Motor neuron (in vitro differentiated cells): Measurements from ENCODE around the gene VARS2. TPM values are rescaled to one million over a fixed set of nuclear protein-coding genes. Genes with fewer than 3 reads are reported as not detected.
A peak's percentile ranks its signal among the peaks of the same experiment; 100 is the strongest.
"Not testable (repeated sequence)": the region's sequence is repeated elsewhere in the genome, so short reads cannot be mapped to it uniquely, and the experiment has no call there.

Experiments
- ATAC-seq, 8 experiments: fragments of 200-7000 bp; cut with Tn5 transposase; replicated peaks in 6 of 8; 2 replicates each; pipeline ENCODE4 v1.8.0; 2021; ENCODE audit warnings: mild to moderate bottlenecking in 8 of 8, moderate library complexity in 8 of 8
- H3K27ac ChIP-seq, 2 donors: fragments of 250-450 bp; sonication (Bioruptor Pico); 2 replicates each; pipeline ENCODE4 v1.9.0; 2021; ENCODE audit warnings: antibody characterized with exemption in 2 of 2, mild to moderate bottlenecking in 2 of 2, moderate library complexity in 1 of 2
- H3K4me1 ChIP-seq, 2 donors: fragments of 250-450 bp; sonication (Bioruptor Pico); replicated peaks in 1 of 2; 2 replicates each; pipeline ENCODE4 v1.6.1; 2021; ENCODE audit warnings: antibody characterized with exemption in 2 of 2, mild to moderate bottlenecking in 2 of 2, moderate library complexity in 1 of 2
- H3K4me3 ChIP-seq, 5 donors: fragments of 250-450 bp; sonication (Bioruptor Pico); 2 replicates each; pipeline ENCODE4 v1.9.0; 2021; ENCODE audit warnings: antibody characterized with exemption in 5 of 5, mild to moderate bottlenecking in 5 of 5, moderate library complexity in 4 of 5
- WGBS, 10 experiments: fragments of 450-650 bp; shearing (Covaris generic); methylation state at CpG; one replicate each; pipeline ENCODE4 v1.0.0; 2022; 5-methylcytosine and 5-hydroxymethylcytosine counted together
- in situ Hi-C, 9 experiments: fragments of 400-800 bp; cut with MboI; loops; one replicate each; pipeline ENCODE4 v1.15.0; 2021; ENCODE audit warnings: low sequenced_read_pairs in 9 of 9, low pct_unique_long_range_greater_than_20kb in 2 of 9; ENCODE audit not compliant: unreplicated experiment in 9 of 9
- total RNA-seq, 8 experiments: library from RNA; unstranded; fragments of 300-600 nt; gene quantifications; 2 replicates each; pipeline versions ENCODE4 v1.2.3 to v1.2.4, GENCODE V29; 2022

The VARS2 gene
- total RNA-seq, 8 experiments from 2014 or later = 13.5 to 39.7 (median 21.0) TPM

- in situ Hi-C loops = loop anchor here in 7 of 9 experiments (10.0 to 25.0 kb wide), 2 partner anchors 164 to 177 kb away; no protein-coding TSS in a partner anchor
- not testable (repeated sequence) for ATAC-seq, H3K27ac ChIP-seq, H3K4me3 ChIP-seq
- H3K4me1 ChIP-seq = peaks cover 18 to 23% of the 10 kb centered on the region in 2 donors
- 72 to 100% (median 88%) methylated on average over 1 to 9 of the region's 12 CpGs; no CpG with 5 or more reads in 4 of the 10 experiments for WGBS, 10 experiments
Measured at GRCh38 chr6:30910473-30910872, 3.6 kb upstream of the VARS2 start.

GRCh38 chr6:30912746-30913520 is 1.1 kb upstream of the VARS2 start:
- Histone ChIP-seq H3K27ac (peak overlapping the region in 1 of 2 donors; percentile 24), H3K4me3 (no peak overlapping the region), H3K4me1 (peaks cover 22 to 27% of the 10 kb centered on the region in 2 donors)
- ATAC-seq = no peak
- in situ Hi-C loops = loop anchor here in 7 of 9 experiments (10.0 to 25.0 kb wide), 2 partner anchors 162 to 174 kb away; no protein-coding TSS in a partner anchor
- 69 to 100% (median 86%) methylated on average over 1 to 7 of the region's 8 CpGs; no CpG with 5 or more reads in 1 of the 10 experiments for WGBS, 10 experiments

DNA sequence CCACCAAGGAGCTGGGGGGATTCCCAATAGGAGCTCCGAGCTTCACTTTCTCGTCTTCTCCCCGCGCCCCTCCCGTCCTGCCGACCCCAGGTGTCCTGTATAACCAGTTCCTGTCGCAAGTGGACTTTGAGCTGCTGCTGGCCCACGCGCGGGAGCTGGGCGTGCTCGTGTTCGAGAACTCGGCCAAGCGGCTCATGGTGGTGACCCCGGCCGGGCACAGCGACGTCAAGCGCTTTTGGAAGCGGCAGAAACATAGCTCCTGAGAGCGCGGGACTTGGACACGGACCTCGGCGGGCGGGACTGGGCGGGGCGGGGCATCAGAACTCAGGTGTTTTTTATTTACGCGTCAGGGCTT is 340 bp upstream of the VARS2 start:
- peak in 6 of 8 experiments; percentile 30 to 57 (median 40) for ATAC-seq
- WGBS, 10 experiments = 6 to 53% (median 17%) methylated on average over 2 to 19 of the region's 31 CpGs; no CpG with 5 or more reads in 5 of the 10 experiments
- in situ Hi-C loops = loop anchor here in 7 of 9 experiments (10.0 to 25.0 kb wide), 2 partner anchors 161 to 174 kb away; no protein-coding TSS in a partner anchor
- H3K27ac ChIP-seq = peak overlapping the region; percentile 13 to 24
- H3K4me3 ChIP-seq = peak overlapping the region; percentile 34 to 49 (median 44)
- peaks cover 21 to 27% of the 10 kb centered on the region in 2 donors for H3K4me1 ChIP-seq

DNA sequence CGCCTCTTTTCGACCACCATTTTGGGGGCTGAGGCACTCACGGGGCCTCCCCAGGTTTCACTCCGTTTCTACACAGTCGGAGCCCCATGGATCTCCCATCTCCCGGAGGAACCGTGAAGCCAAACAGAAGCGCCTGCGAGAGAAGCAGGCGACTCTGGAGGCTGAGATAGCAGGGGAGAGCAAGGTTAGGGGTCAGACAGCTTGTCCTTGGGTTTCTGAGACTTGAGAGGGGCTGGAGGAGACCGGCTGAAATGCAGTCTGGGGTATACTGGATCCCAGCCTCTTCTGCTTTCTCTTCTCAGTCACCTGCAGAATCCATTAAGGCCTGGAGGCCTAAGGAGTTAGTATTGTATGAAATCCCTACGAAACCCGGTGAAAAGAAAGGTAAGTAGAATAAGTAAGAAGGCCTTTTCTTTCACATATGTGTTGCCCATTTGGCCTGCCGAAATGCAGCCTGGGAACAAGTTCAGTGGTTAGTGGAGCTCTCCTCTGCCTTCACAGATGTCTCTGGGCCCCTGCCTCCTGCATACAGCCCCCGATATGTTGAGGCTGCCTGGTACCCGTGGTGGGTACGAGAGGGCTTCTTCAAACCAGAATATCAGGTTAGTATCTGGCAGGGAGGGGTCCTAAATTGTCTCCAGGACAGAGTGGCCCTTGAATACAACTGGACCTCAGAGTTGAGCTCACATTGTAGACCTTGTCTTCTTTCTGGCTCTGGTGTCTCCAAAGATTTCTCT is 984 bp downstream of the VARS2 start:
- in situ Hi-C loops = loop anchor here in 7 of 9 experiments (10.0 to 25.0 kb wide), 2 partner anchors 160 to 172 kb away; no protein-coding TSS in a partner anchor
- peak overlapping the region; percentile 79 to 96 for H3K27ac ChIP-seq
- H3K4me3 ChIP-seq = peak overlapping the region; percentile 34 to 49 (median 44)
- H3K4me1 ChIP-seq = peaks cover 17 to 24% of the 10 kb centered on the region in 2 donors
- 23 to 88% (median 56%) methylated on average over 3 to 9 of the region's 17 CpGs; no CpG with 5 or more reads in 3 of the 10 experiments for WGBS, 10 experiments
- ATAC-seq = no peak

GRCh38 chr6:30915591-30915946 is 1.5 kb downstream of the VARS2 start:
- in situ Hi-C loops = loop anchor here in 7 of 9 experiments (10.0 to 25.0 kb wide), 2 partner anchors 159 to 172 kb away; no protein-coding TSS in a partner anchor
- peak overlapping the region in 1 of 2 donors; percentile 52 for H3K27ac ChIP-seq
- 14 to 47% (median 33%) methylated on average over 1 to 5 of the region's 5 CpGs; no CpG with 5 or more reads in 4 of the 10 experiments for WGBS, 10 experiments
- H3K4me3 ChIP-seq = no peak overlapping the region
- ATAC-seq = peak in 4 of 8 experiments; percentile 4 to 22 (median 7)
- H3K4me1 ChIP-seq = peaks cover 17 to 24% of the 10 kb centered on the region in 2 donors

DNA sequence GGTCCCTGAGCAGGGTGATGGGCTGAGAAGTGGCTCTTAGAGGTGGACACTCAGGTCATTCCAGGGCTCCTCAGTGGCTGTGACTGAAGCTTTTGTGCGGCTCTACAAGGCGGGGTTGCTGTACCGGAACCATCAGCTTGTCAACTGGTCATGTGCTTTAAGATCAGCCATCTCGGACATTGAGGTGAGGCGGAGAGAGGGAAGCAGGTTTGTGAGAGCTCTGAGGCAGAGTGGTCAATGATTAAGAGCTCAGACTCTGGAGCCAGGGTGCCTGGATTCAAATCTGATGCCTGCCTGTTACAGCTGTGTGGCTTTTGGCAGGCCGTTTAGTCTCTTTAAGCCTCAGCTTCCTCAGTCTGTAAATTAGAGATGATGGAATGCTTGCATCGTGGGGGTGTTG is 3.0 kb downstream of the VARS2 start:
- Histone ChIP-seq H3K27ac (no peak overlapping the region), H3K4me1 (peaks cover 17 to 24% of the 10 kb centered on the region in 2 donors), H3K4me3 (no peak overlapping the region)
- in situ Hi-C loops = loop anchor here in 7 of 9 experiments (10.0 to 25.0 kb wide), 2 partner anchors 158 to 170 kb away; no protein-coding TSS in a partner anchor
- 80 to 92% (median 90%) methylated on average over 1 to 3 of the region's 7 CpGs; no CpG with 5 or more reads in 6 of the 10 experiments for WGBS, 10 experiments
- ATAC-seq = no peak

GRCh38 chr6:30917487-30917886 is 3.4 kb downstream of the VARS2 start:
- WGBS, 10 experiments = 64 to 100% (median 91%) methylated on average over 1 to 5 of the region's 8 CpGs; no CpG with 5 or more reads in 6 of the 10 experiments
- Histone ChIP-seq H3K27ac (no peak overlapping the region), H3K4me1 (peaks cover 17 to 24% of the 10 kb centered on the region in 2 donors), H3K4me3 (no peak overlapping the region)
- in situ Hi-C loops = loop anchor here in 7 of 9 experiments (10.0 to 25.0 kb wide), 2 partner anchors 157 to 170 kb away; no protein-coding TSS in a partner anchor
- ATAC-seq = no peak

DNA sequence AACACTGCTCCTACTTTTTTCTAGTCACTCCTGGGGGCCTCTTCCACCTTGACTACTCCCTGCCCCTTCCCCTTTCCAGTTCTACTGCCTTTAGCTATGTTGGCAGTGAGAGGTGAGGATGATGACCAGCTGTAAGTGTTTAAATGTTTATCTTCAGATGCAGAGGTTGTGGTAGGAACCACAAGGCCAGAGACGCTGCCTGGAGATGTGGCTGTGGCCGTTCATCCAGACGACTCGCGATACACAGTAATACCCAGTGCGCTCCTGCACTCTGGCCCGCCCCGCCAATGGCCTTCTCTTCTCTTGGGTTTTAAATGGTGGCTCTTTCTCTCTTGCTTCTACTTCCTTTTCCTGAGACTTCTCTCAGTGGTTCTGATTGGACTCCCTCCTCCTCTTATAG is 4.6 kb downstream of the VARS2 start:
- Histone ChIP-seq H3K4me3 (no peak overlapping the region), H3K27ac (no peak overlapping the region), H3K4me1 (peaks cover 15 to 19% of the 10 kb centered on the region in 2 donors)
- 83 to 100% (median 94%) methylated on average over 1 to 8 of the region's 8 CpGs; no CpG with 5 or more reads in 5 of the 10 experiments for WGBS, 10 experiments
- in situ Hi-C loops = loop anchor here in 7 of 9 experiments (10.0 to 25.0 kb wide), 2 partner anchors 156 to 169 kb away; no protein-coding TSS in a partner anchor
- ATAC-seq = no peak

- in situ Hi-C loops = loop anchor here in 3 of 9 experiments (25.0 kb wide), 1 partner anchor 165 kb away; no protein-coding TSS in a partner anchor
- Histone ChIP-seq H3K4me3 (no peak overlapping the region), H3K4me1 (no peaks in the 10 kb centered on the region), H3K27ac (no peak overlapping the region)
- WGBS, 10 experiments = 80 to 93% (median 87%) methylated on average over 1 to 5 of the region's 7 CpGs; no CpG with 5 or more reads in 7 of the 10 experiments
- ATAC-seq = no peak
Measured at GRCh38 chr6:30922447-30922852, 8.4 kb downstream of the VARS2 start.

- in situ Hi-C loops = loop anchor here in 3 of 9 experiments (25.0 kb wide), 1 partner anchor 163 kb away; no protein-coding TSS in a partner anchor
- ATAC-seq, H3K27ac ChIP-seq, H3K4me3 ChIP-seq, H3K4me1 ChIP-seq: not testable (repeated sequence)
- 40% methylated on average over 1 of the region's 9 CpGs; no CpG with 5 or more reads in 9 of the 10 experiments for WGBS, 10 experiments
Measured at GRCh38 chr6:30924040-30924627, 10.1 kb downstream of the VARS2 start.

DNA sequence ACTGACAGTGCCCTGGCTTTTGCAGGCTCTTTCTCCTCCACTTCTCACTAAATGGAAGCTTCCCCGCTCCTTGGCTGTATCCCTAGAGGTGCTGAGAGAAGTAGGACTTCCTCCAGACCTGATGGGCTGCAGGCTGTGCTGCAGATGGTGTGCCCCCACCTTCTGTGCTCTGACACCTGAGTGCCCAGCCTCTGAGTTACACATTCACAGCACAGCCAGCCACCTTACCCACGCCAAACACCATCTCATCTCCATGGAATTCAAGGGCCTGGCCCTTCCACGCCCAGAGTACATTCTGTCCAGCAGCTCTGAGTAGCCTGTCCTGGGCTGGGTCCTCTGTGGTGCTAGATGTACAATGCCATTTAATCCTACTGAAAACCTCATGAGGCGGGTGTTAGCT is 12.6 kb downstream of the VARS2 start:
- in situ Hi-C loops = no loop called here
- Histone ChIP-seq H3K27ac (no peak overlapping the region), H3K4me1 (no peaks in the 10 kb centered on the region), H3K4me3 (no peak overlapping the region)
- ATAC-seq = peak in 2 of 8 experiments; percentile 36 to 88
- 80 to 100% (median 91%) methylated on average over 1 to 4 of the region's 4 CpGs; no CpG with 5 or more reads in 4 of the 10 experiments for WGBS, 10 experiments

- H3K4me1 ChIP-seq, in situ Hi-C loops, H3K27ac ChIP-seq, H3K4me3 ChIP-seq, ATAC-seq: not testable (repeated sequence)
- WGBS, 10 experiments = 80 to 100% (median 84%) methylated on average over 1 to 2 of the region's 3 CpGs; no CpG with 5 or more reads in 4 of the 10 experiments
Measured at GRCh38 chr6:30927080-30927479, 13.0 kb downstream of the VARS2 start.
